HepG2 (cell line): ENCODE measurements around the gene GDAP2. TPM values are rescaled to one million over a fixed set of nuclear protein-coding genes. Genes with fewer than 3 reads are reported as not detected.

ENCODE experiments used
- PHF20 ChIP-seq: sonication (generic); formaldehyde crosslinking; IDR thresholded peaks from 2 replicates; pipeline ENCODE4 v1.5.0; 2020; ENCODE audit warnings: mild to moderate bottlenecking, missing genetic modification reagents
- STAG1 ChIP-seq: sonication (generic); formaldehyde crosslinking; IDR thresholded peaks from 2 replicates; pipeline ENCODE4 v1.4.0; 2020; ENCODE audit warnings: missing genetic modification reagents
- ZKSCAN1 ChIP-seq: fragments of 150-350 bp; IDR thresholded peaks from 2 replicates; pipeline ENCODE4 v1.6.1; 2014; ENCODE audit warnings: low read length
- ZNF20 ChIP-seq: sonication (generic); formaldehyde crosslinking; IDR thresholded peaks from 2 replicates; pipeline ENCODE4 v1.4.0; 2020; ENCODE audit warnings: mild to moderate bottlenecking, moderate library complexity, missing genetic modification reagents
- polyA plus RNA-seq, 8 experiments: library from polyadenylated mRNA; depleted of rRNA in 3 of 8; stranded (reverse) in 7 of 8; unstranded in 1 of 8; fragments of >200 nt; fragmentation: Illumina TruSeq in 4 of 8; extraction: Trizol in 4 of 8; gene quantifications; 2 replicates each; pipeline versions ENCODE4 v1.2.1 to v1.2.3, GENCODE V29; 2011 to 2016; ENCODE audit warnings: low read depth in 4 of 8, missing spikeins in 1 of 8, mixed read lengths in 1 of 8; ENCODE audit not compliant: insufficient read depth in 1 of 8
- total RNA-seq, 5 experiments: library from RNA; depleted of rRNA; stranded (reverse); fragments of >200 nt; fragmentation: Illumina TruSeq; extraction: Trizol; gene quantifications; 2 replicates each; pipeline ENCODE4 v1.2.3, GENCODE V29; 2016; ENCODE audit warnings: low read depth in 1 of 5
- TF ChIP-seq, protein P1 (sequence below): sonication (generic); formaldehyde crosslinking; IDR thresholded peaks from 2 replicates; pipeline ENCODE4 v1.9.0; 2021; ENCODE audit warnings: missing genetic modification reagents, mild to moderate bottlenecking, borderline replicate concordance
- TF ChIP-seq, protein P2 (sequence below): IDR thresholded peaks from 2 replicates; pipeline ENCODE4 v1.6.1; 2016
- TF ChIP-seq, protein P3 (sequence below): sonication (generic); formaldehyde crosslinking; IDR thresholded peaks from 2 replicates; pipeline ENCODE4 v1.8.1; 2023; ENCODE audit warnings: mild to moderate bottlenecking, moderate library complexity, missing genetic modification reagents
- TF ChIP-seq, protein P4 (sequence below), 2 experiments: sonication (generic) in 1 of 2; formaldehyde crosslinking in 1 of 2; IDR thresholded peaks; 2 replicates each; pipeline versions ENCODE4 v1.6.1 to v1.9.0; 2014 to 2022; ENCODE audit warnings: antibody characterized with exemption in 1 of 2, borderline replicate concordance in 1 of 2, inconsistent platforms in 1 of 2, low read depth in 1 of 2, missing genetic modification reagents in 1 of 2
- TF ChIP-seq, protein P5 (sequence below): IDR thresholded peaks from 2 replicates; pipeline ENCODE4 v1.6.1; 2016; ENCODE audit warnings: low read depth, control low read depth

Gene GDAP2
- total and polyA plus RNA-seq, 2 of the 13 experiments (the other 11 are each of a cell fraction or from before 2014, with no cell fraction given), result 11.4 to 23.2 TPM

DNA sequence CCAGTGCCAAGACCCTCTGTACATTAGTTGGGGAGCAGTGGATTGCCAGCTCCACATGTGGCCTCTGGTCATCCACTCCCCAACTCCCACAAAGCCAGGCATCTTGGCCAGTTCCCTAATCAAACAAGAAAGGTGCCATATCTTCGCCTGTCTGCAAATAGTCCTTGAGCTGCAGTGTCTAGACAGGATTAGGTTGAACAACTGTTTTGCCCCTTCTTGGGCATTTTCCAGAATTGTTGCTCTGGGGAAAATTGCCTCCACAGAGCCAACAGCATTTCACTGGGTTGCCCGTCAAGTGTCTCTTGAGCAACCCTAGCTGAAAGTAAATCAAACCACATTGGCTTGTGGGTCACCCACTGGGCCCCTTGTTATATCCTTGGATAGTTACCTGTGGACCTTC is 109.3 kb downstream of the GDAP2 start (continued):
- TF ChIP-seq, protein P1, sequence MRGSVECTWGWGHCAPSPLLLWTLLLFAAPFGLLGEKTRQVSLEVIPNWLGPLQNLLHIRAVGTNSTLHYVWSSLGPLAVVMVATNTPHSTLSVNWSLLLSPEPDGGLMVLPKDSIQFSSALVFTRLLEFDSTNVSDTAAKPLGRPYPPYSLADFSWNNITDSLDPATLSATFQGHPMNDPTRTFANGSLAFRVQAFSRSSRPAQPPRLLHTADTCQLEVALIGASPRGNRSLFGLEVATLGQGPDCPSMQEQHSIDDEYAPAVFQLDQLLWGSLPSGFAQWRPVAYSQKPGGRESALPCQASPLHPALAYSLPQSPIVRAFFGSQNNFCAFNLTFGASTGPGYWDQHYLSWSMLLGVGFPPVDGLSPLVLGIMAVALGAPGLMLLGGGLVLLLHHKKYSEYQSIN (CRISPR knock-in tag), result no peak
- TF ChIP-seq, protein P2, sequence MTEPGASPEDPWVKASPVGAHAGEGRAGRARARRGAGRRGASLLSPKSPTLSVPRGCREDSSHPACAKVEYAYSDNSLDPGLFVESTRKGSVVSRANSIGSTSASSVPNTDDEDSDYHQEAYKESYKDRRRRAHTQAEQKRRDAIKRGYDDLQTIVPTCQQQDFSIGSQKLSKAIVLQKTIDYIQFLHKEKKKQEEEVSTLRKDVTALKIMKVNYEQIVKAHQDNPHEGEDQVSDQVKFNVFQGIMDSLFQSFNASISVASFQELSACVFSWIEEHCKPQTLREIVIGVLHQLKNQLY (CRISPR knock-in tag), result no peak
- TF ChIP-seq ZKSCAN1 (no peak), ZNF20 (no peak), STAG1 (CRISPR knock-in tag) (no peak), PHF20 (no peak)
- TF ChIP-seq, protein P3, sequence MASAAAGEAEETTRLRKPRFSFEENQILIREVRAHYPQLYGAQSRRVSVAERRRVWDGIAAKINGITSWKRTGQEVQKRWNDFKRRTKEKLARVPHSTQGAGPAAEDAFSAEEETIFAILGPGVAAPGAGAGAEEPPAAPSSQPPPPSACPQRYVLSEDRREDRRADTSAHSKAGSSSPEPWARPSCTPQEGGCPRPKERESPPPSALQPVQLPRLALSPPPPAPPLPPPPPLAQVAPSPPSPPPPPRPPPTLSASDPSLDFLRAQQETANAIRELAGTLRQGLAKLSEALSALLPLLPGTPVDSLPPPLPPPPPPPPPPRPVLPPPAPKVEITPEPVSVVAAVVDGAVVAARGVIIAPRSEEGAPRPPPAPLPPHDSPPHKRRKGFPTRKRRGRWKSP (CRISPR knock-in tag), result no peak
- TF ChIP-seq, protein P4, sequence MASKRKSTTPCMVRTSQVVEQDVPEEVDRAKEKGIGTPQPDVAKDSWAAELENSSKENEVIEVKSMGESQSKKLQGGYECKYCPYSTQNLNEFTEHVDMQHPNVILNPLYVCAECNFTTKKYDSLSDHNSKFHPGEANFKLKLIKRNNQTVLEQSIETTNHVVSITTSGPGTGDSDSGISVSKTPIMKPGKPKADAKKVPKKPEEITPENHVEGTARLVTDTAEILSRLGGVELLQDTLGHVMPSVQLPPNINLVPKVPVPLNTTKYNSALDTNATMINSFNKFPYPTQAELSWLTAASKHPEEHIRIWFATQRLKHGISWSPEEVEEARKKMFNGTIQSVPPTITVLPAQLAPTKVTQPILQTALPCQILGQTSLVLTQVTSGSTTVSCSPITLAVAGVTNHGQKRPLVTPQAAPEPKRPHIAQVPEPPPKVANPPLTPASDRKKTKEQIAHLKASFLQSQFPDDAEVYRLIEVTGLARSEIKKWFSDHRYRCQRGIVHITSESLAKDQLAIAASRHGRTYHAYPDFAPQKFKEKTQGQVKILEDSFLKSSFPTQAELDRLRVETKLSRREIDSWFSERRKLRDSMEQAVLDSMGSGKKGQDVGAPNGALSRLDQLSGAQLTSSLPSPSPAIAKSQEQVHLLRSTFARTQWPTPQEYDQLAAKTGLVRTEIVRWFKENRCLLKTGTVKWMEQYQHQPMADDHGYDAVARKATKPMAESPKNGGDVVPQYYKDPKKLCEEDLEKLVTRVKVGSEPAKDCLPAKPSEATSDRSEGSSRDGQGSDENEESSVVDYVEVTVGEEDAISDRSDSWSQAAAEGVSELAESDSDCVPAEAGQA (IDR thresholded peaks at IDR 0.05; ENCODE audit: low read depth), result no peak
- TF ChIP-seq, protein P4 (CRISPR knock-in tag; IDR thresholded peaks at IDR 0.05; ENCODE audit: borderline replicate concordance), result no peak
- TF ChIP-seq, protein P5, sequence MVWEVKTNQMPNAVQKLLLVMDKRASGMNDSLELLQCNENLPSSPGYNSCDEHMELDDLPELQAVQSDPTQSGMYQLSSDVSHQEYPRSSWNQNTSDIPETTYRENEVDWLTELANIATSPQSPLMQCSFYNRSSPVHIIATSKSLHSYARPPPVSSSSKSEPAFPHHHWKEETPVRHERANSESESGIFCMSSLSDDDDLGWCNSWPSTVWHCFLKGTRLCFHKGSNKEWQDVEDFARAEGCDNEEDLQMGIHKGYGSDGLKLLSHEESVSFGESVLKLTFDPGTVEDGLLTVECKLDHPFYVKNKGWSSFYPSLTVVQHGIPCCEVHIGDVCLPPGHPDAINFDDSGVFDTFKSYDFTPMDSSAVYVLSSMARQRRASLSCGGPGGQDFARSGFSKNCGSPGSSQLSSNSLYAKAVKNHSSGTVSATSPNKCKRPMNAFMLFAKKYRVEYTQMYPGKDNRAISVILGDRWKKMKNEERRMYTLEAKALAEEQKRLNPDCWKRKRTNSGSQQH (CRISPR knock-in tag), result no peak
